Neural cell (in vitro differentiated cells): ENCODE measurements around the gene BPTF.

Source experiments
- MXI1 ChIP-seq: fragments of 450-650 bp; conservative IDR thresholded peaks from 2 replicates; pipeline ENCODE4 v1.6.1; 2014; ENCODE audit warnings: antibody characterized with exemption, mild to moderate bottlenecking; ENCODE audit not compliant: poor library complexity, severe bottlenecking
- POLR2AphosphoS5 ChIP-seq: IDR thresholded peaks from 2 replicates; pipeline ENCODE4 v1.6.1; 2012
- TF ChIP-seq, protein P1 (sequence below): IDR thresholded peaks from 2 replicates; pipeline ENCODE4 v1.6.1; 2012; ENCODE audit warnings: borderline replicate concordance
- TF ChIP-seq, protein P2 (sequence below): fragments of 450-650 bp; IDR thresholded peaks from 2 replicates; pipeline ENCODE4 v1.5.1; 2014; ENCODE audit warnings: antibody characterized with exemption, mild to moderate bottlenecking, moderate library complexity; ENCODE audit not compliant: poor library complexity, severe bottlenecking

DNA sequence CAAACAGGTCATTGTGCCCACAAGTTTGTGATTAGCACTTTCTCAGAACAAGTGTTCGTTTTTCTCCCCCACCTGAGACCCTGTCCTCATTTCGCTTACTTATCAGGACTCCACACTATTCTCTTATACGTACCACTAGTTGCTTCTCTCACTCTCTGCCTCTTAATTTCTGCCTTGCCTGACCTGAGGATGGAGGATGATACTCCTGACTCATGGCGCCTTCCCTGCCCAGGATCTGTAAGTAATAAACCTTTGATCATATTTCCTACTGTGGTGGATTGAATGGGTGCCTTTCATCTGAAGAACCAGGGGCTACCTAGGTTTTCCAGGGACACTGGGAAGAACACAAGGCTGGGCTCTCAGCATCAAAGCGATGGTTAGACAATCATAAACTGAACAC lies 39.8 kb upstream of the BPTF start:
- TF ChIP-seq MXI1: no peak
- TF ChIP-seq, protein P1, sequence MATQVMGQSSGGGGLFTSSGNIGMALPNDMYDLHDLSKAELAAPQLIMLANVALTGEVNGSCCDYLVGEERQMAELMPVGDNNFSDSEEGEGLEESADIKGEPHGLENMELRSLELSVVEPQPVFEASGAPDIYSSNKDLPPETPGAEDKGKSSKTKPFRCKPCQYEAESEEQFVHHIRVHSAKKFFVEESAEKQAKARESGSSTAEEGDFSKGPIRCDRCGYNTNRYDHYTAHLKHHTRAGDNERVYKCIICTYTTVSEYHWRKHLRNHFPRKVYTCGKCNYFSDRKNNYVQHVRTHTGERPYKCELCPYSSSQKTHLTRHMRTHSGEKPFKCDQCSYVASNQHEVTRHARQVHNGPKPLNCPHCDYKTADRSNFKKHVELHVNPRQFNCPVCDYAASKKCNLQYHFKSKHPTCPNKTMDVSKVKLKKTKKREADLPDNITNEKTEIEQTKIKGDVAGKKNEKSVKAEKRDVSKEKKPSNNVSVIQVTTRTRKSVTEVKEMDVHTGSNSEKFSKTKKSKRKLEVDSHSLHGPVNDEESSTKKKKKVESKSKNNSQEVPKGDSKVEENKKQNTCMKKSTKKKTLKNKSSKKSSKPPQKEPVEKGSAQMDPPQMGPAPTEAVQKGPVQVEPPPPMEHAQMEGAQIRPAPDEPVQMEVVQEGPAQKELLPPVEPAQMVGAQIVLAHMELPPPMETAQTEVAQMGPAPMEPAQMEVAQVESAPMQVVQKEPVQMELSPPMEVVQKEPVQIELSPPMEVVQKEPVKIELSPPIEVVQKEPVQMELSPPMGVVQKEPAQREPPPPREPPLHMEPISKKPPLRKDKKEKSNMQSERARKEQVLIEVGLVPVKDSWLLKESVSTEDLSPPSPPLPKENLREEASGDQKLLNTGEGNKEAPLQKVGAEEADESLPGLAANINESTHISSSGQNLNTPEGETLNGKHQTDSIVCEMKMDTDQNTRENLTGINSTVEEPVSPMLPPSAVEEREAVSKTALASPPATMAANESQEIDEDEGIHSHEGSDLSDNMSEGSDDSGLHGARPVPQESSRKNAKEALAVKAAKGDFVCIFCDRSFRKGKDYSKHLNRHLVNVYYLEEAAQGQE: no peak
- TF ChIP-seq, protein P2, sequence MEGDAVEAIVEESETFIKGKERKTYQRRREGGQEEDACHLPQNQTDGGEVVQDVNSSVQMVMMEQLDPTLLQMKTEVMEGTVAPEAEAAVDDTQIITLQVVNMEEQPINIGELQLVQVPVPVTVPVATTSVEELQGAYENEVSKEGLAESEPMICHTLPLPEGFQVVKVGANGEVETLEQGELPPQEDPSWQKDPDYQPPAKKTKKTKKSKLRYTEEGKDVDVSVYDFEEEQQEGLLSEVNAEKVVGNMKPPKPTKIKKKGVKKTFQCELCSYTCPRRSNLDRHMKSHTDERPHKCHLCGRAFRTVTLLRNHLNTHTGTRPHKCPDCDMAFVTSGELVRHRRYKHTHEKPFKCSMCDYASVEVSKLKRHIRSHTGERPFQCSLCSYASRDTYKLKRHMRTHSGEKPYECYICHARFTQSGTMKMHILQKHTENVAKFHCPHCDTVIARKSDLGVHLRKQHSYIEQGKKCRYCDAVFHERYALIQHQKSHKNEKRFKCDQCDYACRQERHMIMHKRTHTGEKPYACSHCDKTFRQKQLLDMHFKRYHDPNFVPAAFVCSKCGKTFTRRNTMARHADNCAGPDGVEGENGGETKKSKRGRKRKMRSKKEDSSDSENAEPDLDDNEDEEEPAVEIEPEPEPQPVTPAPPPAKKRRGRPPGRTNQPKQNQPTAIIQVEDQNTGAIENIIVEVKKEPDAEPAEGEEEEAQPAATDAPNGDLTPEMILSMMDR: no peak
- TF ChIP-seq POLR2AphosphoS5: no peak
